ENCODE data around the gene KRT20. TPM values are rescaled to one million over a fixed set of nuclear protein-coding genes. Genes with fewer than 3 reads are reported as not detected.

Gene KRT20
- total and polyA plus RNA-seq, 4 donors, result not detected

- no peak overlapping the region for H3K4me3 ChIP-seq (ENCODE audit: low read depth, low read length)
- H3K4me1 ChIP-seq (ENCODE audit: control insufficient read depth, insufficient read depth, low read length), result no peaks in the 10 kb centered on the region
- H3K27me3 ChIP-seq (ENCODE audit: control insufficient read depth, insufficient read depth, low read length), result peaks cover 3% of the 10 kb centered on the region
- WGBS (ENCODE audit: insufficient coverage), result 82% methylated on average over 1 of the region's 4 CpGs
- H3K27ac ChIP-seq (ENCODE audit: low read depth, low read length), result no peak overlapping the region
- DNase-seq (ENCODE audit: low read depth in 4 of 6, low spot score in 6 of 6), result no peak
- H3K36me3 ChIP-seq (ENCODE audit: control insufficient read depth, insufficient read depth, low read length), result no peaks in the 10 kb centered on the region
- H3K9me3 ChIP-seq (ENCODE audit: control insufficient read depth, insufficient read depth, low read length), result no peaks in the 10 kb centered on the region
Measured at GRCh38 chr17:40902498-40902897, 17.5 kb upstream of the KRT20 start.

GRCh38 chr17:40901981-40902474, 17.0 kb upstream of the KRT20 start:
- Histone ChIP-seq H3K4me3 (ENCODE audit: low read depth, low read length) (no peak overlapping the region), H3K9me3 (ENCODE audit: control insufficient read depth, insufficient read depth, low read length) (no peaks in the 10 kb centered on the region), H3K27ac (ENCODE audit: low read depth, low read length) (no peak overlapping the region), H3K27me3 (ENCODE audit: control insufficient read depth, insufficient read depth, low read length) (peaks cover 3% of the 10 kb centered on the region), H3K36me3 (ENCODE audit: control insufficient read depth, insufficient read depth, low read length) (no peaks in the 10 kb centered on the region), H3K4me1 (ENCODE audit: control insufficient read depth, insufficient read depth, low read length) (no peaks in the 10 kb centered on the region)
- DNase-seq (ENCODE audit: low read depth in 4 of 6, low spot score in 6 of 6), result no peak
- WGBS (ENCODE audit: insufficient coverage), result no CpG with 5 or more reads among the region's 1 CpG

- no peaks in the 10 kb centered on the region for H3K9me3 ChIP-seq (ENCODE audit: control insufficient read depth, insufficient read depth, low read length)
- H3K4me1 ChIP-seq (ENCODE audit: control insufficient read depth, insufficient read depth, low read length), result no peaks in the 10 kb centered on the region
- DNase-seq (ENCODE audit: low read depth in 4 of 6, low spot score in 6 of 6), result no peak
- no peaks in the 10 kb centered on the region for H3K36me3 ChIP-seq (ENCODE audit: control insufficient read depth, insufficient read depth, low read length)
- H3K27me3 ChIP-seq (ENCODE audit: control insufficient read depth, insufficient read depth, low read length), result no peaks in the 10 kb centered on the region
- no peak overlapping the region for H3K4me3 ChIP-seq (ENCODE audit: low read depth, low read length)
- 72% methylated on average over 2 of the region's 5 CpGs for WGBS (ENCODE audit: insufficient coverage)
- no peak overlapping the region for H3K27ac ChIP-seq (ENCODE audit: low read depth, low read length)
Measured at GRCh38 chr17:40900809-40901356, 15.8 kb upstream of the KRT20 start.

GRCh38 chr17:40896916-40897455, 11.9 kb upstream of the KRT20 start:
- H3K9me3 ChIP-seq (ENCODE audit: control insufficient read depth, insufficient read depth, low read length), result no peaks in the 10 kb centered on the region
- peak in 1 of 6 donors; percentile 73 for DNase-seq (ENCODE audit: low read depth in 4 of 6, low spot score in 6 of 6)
- H3K27me3 ChIP-seq (ENCODE audit: control insufficient read depth, insufficient read depth, low read length), result no peaks in the 10 kb centered on the region
- H3K27ac ChIP-seq (ENCODE audit: low read depth, low read length), result no peak overlapping the region
- WGBS (ENCODE audit: insufficient coverage), result no CpG with 5 or more reads among the region's 4 CpGs
- H3K4me1 ChIP-seq (ENCODE audit: control insufficient read depth, insufficient read depth, low read length), result no peaks in the 10 kb centered on the region
- H3K36me3 ChIP-seq (ENCODE audit: control insufficient read depth, insufficient read depth, low read length), result no peaks in the 10 kb centered on the region
- no peak overlapping the region for H3K4me3 ChIP-seq (ENCODE audit: low read depth, low read length)

- WGBS (ENCODE audit: insufficient coverage), result 86% methylated on average over 5 of the region's 9 CpGs
- no peak overlapping the region for H3K27ac ChIP-seq (ENCODE audit: low read depth, low read length)
- H3K27me3 ChIP-seq (ENCODE audit: control insufficient read depth, insufficient read depth, low read length), result no peaks in the 10 kb centered on the region
- no peaks in the 10 kb centered on the region for H3K36me3 ChIP-seq (ENCODE audit: control insufficient read depth, insufficient read depth, low read length)
- no peaks in the 10 kb centered on the region for H3K9me3 ChIP-seq (ENCODE audit: control insufficient read depth, insufficient read depth, low read length)
- no peak overlapping the region for H3K4me3 ChIP-seq (ENCODE audit: low read depth, low read length)
- DNase-seq (ENCODE audit: low read depth in 4 of 6, low spot score in 6 of 6), result no peak
- no peaks in the 10 kb centered on the region for H3K4me1 ChIP-seq (ENCODE audit: control insufficient read depth, insufficient read depth, low read length)
Measured at GRCh38 chr17:40895106-40895730, 10.2 kb upstream of the KRT20 start.

GRCh38 chr17:40888196-40888720, 3.2 kb upstream of the KRT20 start:
- no peak overlapping the region for H3K4me3 ChIP-seq (ENCODE audit: low read depth, low read length)
- DNase-seq (ENCODE audit: low read depth in 4 of 6, low spot score in 6 of 6), result no peak
- WGBS (ENCODE audit: insufficient coverage), result no CpG with 5 or more reads among the region's 2 CpGs

GRCh38 chr17:40886090-40886489, 1.0 kb upstream of the KRT20 start:
- 100% methylated on average over 1 of the region's 3 CpGs for WGBS (ENCODE audit: insufficient coverage)

More at GRCh38 chr17:40888196-40888720, 3.2 kb upstream of the KRT20 start:
- Histone ChIP-seq H3K27me3 (ENCODE audit: control insufficient read depth, insufficient read depth, low read length) (no peaks in the 10 kb centered on the region), H3K36me3 (ENCODE audit: control insufficient read depth, insufficient read depth, low read length) (no peaks in the 10 kb centered on the region), H3K9me3 (ENCODE audit: control insufficient read depth, insufficient read depth, low read length) (no peaks in the 10 kb centered on the region), H3K27ac (ENCODE audit: low read depth, low read length) (no peak overlapping the region), H3K4me1 (ENCODE audit: control insufficient read depth, insufficient read depth, low read length) (no peaks in the 10 kb centered on the region)

GRCh38 chr17:40883626-40884334, 1.3 kb downstream of the KRT20 start:
- H3K27me3 ChIP-seq (ENCODE audit: control insufficient read depth, insufficient read depth, low read length), result no peaks in the 10 kb centered on the region
- H3K27ac ChIP-seq (ENCODE audit: low read depth, low read length), result no peak overlapping the region
- H3K36me3 ChIP-seq (ENCODE audit: control insufficient read depth, insufficient read depth, low read length), result no peaks in the 10 kb centered on the region
- no peaks in the 10 kb centered on the region for H3K4me1 ChIP-seq (ENCODE audit: control insufficient read depth, insufficient read depth, low read length)
- WGBS (ENCODE audit: insufficient coverage), result 96% methylated on average over 5 of the region's 7 CpGs
- no peak for DNase-seq (ENCODE audit: low read depth in 4 of 6, low spot score in 6 of 6)
- no peak overlapping the region for H3K4me3 ChIP-seq (ENCODE audit: low read depth, low read length)
- H3K9me3 ChIP-seq (ENCODE audit: control insufficient read depth, insufficient read depth, low read length), result no peaks in the 10 kb centered on the region

More at GRCh38 chr17:40886090-40886489, 1.0 kb upstream of the KRT20 start:
- H3K27ac ChIP-seq (ENCODE audit: low read depth, low read length), result no peak overlapping the region
- H3K9me3 ChIP-seq (ENCODE audit: control insufficient read depth, insufficient read depth, low read length), result no peaks in the 10 kb centered on the region
- DNase-seq (ENCODE audit: low read depth in 4 of 6, low spot score in 6 of 6), result peak in 1 of 6 donors; percentile 48
- no peak overlapping the region for H3K4me3 ChIP-seq (ENCODE audit: low read depth, low read length)
- H3K36me3 ChIP-seq (ENCODE audit: control insufficient read depth, insufficient read depth, low read length), result no peaks in the 10 kb centered on the region
- no peaks in the 10 kb centered on the region for H3K4me1 ChIP-seq (ENCODE audit: control insufficient read depth, insufficient read depth, low read length)
- H3K27me3 ChIP-seq (ENCODE audit: control insufficient read depth, insufficient read depth, low read length), result no peaks in the 10 kb centered on the region

- no peaks in the 10 kb centered on the region for H3K4me1 ChIP-seq (ENCODE audit: control insufficient read depth, insufficient read depth, low read length)
- H3K9me3 ChIP-seq (ENCODE audit: control insufficient read depth, insufficient read depth, low read length), result no peaks in the 10 kb centered on the region
- no peak for DNase-seq (ENCODE audit: low read depth in 4 of 6, low spot score in 6 of 6)
- no peaks in the 10 kb centered on the region for H3K27me3 ChIP-seq (ENCODE audit: control insufficient read depth, insufficient read depth, low read length)
- WGBS (ENCODE audit: insufficient coverage), result 100% methylated on average over 1 of the region's 1 CpG
- no peak overlapping the region for H3K4me3 ChIP-seq (ENCODE audit: low read depth, low read length)
- no peaks in the 10 kb centered on the region for H3K36me3 ChIP-seq (ENCODE audit: control insufficient read depth, insufficient read depth, low read length)
- no peak overlapping the region for H3K27ac ChIP-seq (ENCODE audit: low read depth, low read length)
Measured at GRCh38 chr17:40883031-40883430, 2.0 kb downstream of the KRT20 start.
